HG03575 (cell line): ENCODE results near the gene GALNT9.
"Not testable (repeated sequence)": the region's sequence is repeated elsewhere in the genome, so short reads cannot be mapped to it uniquely, and the experiment has no call there.

Experiments
- ATAC-seq: cut with Tn5 transposase; IDR thresholded peaks from one replicate; pipeline ENCODE4 v1.9.1; 2021; ENCODE audit not compliant: unreplicated experiment, insufficient number of reproducible peaks, low FRiP score; ENCODE audit errors: extremely low read depth

GALNT9 gene

DNA sequence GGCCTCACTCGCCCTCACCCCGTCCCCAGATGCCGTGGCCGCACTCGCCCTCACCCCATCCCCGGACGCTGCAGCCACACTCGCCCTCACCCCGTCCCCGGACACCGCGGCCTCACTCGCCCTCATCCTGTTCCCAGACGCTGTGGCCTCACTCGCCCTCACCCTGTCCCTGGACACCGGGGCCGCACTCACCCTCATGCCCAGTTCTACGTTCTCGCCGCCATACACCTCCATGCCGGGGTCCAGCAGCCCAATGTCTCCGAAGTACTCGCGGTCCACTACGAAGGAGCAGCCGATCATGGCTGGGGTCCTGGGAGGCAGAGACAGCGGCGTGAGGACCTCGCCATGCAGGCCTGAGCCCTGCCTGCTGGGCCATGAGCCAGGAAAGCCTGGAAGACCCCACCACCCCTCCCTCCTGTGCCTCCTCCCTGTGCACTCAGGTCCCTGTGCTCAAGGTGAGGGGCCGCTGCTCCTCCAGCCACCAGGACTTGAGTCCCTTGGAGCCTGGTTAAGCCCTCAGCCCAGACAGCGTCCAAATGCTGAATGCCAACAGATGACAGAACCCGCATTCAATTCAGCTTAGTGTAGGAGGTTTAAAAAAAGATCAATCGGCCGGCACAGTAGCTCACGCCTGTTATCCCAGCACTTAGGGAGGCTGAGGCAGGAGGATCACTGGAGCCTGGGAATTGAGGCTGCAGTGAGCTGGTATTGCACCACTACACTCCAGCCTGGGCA, 81.5 kb downstream of the GALNT9 start:
- ATAC-seq: no peak

DNA sequence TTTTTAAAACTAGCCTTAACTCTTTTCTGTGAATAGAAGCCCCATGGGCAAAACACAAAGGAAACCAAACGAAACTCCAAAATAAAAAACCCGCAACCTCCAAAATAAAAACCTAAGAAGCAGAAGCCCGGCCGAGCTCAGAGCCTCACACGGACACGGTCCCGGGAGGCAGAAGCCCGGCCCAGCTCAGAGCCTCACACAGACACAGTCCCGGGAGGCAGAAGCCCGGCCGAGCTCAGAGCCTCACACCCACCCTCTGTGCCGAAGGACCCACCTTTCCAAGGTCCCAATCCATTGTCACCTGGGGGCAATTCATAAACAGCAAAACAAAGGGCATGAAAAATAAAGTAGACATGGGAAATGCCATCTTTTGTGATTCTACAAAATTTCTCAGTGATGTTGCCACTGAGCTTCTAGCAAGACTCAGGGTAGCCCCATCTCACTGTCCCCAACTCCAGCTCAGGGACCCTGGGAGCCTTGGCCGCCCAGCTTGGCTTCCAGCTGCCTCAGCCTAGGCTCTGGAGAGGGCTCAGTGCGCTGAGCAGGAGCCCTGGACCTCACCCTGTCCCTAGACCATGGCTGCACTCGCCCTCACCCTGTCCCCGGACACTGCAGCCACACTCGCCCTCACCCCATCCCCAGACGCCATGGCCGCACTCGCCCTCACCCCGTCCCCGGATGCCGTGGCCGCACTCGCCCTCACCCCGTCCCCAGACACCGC, 82.2 kb downstream of the GALNT9 start:
- ATAC-seq: no peak

GRCh38 chr12:132245521-132246101, 83.8 kb downstream of the GALNT9 start:
- no peak for ATAC-seq

DNA sequence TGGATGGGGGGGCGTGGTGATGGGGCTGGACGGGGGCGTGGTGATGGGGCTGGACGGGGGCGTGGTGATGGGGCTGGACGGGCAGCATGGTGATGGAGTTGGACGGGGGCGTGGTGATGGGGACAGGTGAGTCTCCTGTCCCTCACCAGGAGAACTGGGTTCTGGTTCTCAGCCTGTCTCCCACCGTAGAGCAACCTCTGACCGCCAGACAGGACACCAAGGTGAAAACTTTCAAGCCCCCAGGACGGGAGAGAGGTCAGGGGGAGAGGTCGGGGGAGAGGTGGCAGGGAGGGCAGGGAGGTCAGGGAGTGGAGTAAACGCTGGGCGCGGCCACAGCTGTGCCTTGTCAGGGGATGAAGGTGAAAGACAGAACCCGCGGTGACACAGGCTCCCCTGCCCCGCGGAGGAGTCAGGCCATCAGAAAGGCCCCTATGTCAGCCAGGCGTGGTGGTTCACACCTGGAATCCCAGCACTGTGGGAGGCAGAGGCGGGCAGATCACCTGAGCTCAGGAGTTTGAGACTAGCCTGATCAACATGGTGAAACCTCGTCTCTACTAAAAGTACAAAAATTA, 84.6 kb downstream of the GALNT9 start:
- ATAC-seq: no peak

DNA sequence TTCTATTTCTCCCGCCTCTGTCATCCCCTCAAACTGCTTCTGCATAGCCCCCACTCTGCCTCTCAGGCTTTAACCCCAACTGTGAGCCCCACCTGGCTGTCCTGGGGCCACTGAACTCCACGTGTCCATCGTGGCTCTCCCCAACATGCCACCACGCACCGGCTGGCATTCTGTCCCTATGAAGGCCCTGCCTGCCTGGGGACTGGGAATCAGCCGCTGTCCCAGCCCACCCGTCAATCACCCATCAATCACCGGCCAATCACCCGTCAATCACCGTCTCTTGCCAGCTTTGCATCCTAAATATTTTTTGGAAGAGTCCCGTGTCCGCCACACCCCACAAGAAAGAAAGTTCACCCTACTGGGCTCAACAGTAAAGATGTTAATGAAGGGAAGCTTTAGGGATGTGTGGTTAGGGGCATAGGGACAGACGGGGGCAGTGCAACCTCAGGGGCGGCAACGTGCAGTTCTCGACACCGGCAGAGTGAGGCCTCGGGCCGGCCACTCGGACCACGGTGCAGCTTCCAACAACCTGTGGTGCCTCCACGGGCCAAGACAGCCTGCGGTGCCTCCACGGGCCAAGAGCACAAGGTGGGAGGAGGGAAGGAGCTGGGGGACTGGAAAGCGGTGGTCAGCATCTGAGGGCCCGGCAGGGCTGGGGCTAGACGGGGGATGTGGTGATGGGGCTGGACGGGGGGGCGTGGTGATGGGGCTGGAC, 85.6 kb downstream of the GALNT9 start:
- ATAC-seq: no peak

DNA sequence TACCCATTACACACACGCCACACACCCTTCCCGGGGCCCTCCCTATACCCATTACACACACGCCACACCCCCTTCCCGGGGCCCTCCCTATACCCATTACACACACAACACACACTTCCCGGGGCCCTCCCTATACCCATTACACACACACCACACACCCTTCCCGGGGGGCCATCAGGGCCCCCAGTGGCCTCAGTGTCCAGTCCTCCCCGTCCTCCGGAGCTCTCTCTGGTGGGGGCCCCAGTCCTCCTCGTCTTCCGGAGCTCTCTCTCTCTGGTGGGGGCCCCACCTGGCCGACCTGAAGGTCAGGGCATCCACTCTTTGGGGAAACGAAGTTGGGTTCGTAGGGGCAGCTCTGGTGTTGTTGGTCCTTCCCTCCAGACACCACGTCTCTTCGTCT, 86.2 kb downstream of the GALNT9 start:
- not testable (repeated sequence) for ATAC-seq

- not testable (repeated sequence) for ATAC-seq
These were observed 88.8 kb downstream of the GALNT9 start for GRCh38 chr12:132240669-132241007.

DNA sequence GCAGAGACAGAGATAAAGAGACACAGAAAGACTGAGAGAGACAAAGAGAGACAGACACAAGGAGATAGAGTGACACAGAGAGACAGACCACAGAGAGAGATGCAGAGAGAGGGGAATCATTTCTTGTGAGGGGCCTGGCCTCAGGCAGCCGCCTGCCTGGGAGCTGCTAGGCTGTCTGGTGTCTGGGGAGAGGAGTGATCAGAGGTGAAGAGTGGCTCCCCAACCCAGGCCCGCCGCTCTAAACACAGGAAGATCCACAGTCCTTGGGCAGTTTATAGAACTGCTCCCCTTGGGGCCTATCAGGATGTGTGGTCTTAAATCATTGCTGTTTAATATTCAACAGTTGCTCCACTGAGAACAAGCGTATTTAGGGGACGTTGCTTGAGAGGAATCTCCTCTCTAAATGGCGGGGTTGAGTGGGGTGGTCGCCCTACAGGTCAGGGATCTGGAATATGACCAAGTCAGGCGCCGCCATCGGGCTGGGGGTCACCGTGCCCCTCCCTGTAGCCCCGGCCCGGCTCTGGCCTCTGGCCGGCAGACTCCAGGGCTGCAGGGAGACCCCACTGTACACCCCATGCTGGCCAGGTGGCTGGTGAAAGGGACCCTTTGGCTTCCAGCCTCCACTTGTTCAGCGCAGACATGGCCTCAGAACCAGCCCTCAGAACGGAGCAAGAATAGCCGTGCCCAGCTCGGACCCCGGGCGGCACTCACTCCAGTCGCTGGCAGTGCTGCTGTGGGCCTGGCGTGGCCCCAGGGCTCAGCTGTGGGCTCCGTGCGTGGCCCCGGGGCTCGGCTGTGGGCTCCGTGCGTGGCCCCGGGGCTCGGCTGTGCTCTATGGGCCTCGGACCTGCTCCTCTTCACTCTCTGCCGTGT, 89.4 kb downstream of the GALNT9 start:
- ATAC-seq: no peak

DNA sequence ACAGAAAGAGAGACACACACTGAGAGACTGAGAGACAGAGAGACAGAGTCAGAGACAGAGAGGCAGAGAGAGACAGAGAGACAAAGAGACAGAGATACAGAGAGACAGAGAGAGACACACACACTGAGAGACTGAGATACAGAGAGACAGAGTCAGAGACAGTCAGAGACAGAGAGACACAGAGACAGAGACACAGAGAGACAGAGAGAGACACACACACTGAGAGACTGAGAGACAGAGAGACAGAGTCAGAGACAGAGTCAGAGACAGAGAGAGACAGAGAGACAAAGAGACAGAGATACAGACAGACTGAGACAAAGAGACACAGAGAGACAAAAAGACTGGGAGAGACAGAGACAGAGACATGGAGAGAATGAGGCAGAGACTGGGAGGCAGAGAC, 90.0 kb downstream of the GALNT9 start:
- no peak for ATAC-seq

DNA sequence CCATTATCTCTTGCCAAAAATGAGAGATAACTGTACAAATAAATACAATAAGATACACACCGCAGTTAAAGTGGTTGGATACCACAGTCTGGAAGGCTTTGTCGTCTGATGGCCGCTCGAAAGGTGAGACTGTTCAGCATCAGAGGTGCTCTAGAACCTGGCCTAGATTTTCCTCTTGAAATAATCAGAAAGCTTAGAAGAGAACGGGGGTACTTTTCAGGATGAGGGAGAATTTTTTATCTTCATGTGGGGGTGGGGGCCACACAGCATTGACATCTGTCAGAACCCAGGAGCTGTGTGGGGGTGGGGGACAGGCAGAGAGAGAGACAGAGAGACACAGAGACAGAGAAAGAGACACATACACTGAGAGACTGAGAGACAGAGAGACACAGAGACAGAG, 90.5 kb downstream of the GALNT9 start:
- ATAC-seq: no peak

DNA sequence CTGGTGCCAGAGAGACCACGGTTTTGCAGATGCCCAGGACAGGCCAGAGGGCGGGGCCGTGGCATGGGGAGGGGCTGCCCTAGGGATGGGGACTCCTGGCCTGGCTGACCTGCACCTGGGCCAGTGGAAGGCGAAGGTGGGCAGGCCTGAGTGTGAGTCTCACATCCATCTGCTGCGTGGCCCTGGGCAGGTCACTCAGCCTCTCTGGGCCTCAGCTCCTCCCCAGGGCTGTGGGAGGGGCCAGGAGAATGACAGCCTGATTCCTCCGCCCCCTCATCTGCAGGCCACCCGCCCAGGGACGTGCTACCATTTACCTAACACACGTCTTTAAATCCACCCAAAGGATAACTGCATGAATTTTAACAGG, 90.9 kb downstream of the GALNT9 start:
- no peak for ATAC-seq

DNA sequence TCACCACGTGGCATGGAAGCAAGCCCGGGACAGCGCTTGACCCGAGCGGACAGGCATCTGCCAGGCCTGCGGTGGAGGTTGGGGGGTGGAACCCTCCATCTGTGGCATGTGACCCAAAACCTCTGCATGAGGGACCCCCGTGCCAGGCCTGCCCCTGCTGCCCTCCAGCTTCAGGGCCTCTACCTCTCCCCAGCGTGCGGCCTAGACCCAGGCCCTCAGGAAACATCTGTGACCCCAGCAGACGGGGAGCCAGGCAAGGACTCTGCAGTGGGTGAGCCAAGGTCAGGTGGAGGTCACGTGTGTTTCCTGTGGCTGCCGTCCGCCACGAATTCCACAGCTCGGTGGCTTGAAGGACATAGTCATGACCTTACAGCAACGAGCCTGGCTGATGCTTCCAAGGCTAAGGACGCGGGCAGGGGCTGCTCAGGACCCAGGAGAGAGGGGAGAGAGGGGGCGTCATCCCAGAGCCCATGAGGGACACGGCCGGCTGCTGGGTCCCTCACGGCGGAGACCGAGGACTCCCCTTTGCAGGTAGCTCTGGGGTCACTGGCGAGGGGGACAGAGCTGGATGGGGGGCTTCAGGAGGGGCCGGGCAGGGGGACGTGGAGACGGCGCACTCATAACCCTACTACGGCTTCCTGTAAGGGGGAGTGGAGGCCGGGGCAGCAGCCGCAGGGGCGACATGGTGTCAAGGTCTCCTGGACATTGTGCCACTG, 91.5 kb downstream of the GALNT9 start:
- no peak for ATAC-seq

- no peak for ATAC-seq
These were observed 92.2 kb downstream of the GALNT9 start for GRCh38 chr12:132236930-132237771.

- no peak for ATAC-seq
These were observed 93.1 kb downstream of the GALNT9 start for GRCh38 chr12:132236129-132236929.

DNA sequence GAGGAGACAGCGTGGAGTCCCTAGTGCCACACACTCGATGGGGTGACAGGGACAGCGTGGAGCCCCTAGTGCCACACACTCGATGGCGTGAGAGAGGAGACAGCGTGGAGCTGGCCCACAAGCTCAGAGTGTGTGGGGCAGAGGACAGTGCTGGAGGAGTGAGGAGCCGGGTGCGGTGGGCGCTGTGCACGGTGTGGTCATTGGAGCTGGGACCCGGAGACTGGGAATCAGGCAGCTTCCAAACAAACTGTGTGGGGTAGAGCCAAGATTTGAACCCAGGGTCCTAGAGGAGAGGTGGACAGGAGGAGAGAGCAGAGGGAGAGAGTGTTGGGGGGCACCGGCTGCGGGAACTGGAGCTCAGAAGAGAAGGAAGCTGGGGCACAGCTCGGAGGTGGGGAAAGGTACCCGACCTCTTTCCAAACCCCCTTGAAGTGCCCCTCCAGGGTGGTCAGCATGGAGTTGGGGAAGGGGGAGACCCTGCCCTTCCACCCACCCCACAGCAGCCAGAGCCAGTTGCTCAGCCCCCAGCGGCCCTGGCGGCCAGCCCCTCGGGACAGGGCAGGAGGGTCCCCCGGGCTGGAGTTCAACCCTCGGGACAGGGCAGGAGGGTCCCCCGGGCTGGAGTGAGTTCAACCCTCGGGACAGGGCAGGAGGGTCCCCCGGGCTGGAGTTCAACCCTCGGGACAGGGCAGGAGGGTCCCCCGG, 94.1 kb downstream of the GALNT9 start:
- ATAC-seq: no peak

- ATAC-seq: no peak
These were observed 99.0 kb downstream of the GALNT9 start for GRCh38 chr12:132230381-132230780.
